ENCODE measurements around the gene RBFA. TPM values are rescaled to one million over a fixed set of nuclear protein-coding genes. Genes with fewer than 3 reads are reported as not detected.
"Not testable (repeated sequence)": the region's sequence is repeated elsewhere in the genome, so short reads cannot be mapped to it uniquely, and the experiment has no call there.

The RBFA gene
- polyA plus RNA-seq, 1 donor: 45.0 TPM

GRCh38 chr18:80026363-80026762, 7.9 kb upstream of the RBFA start:
- DNase-seq: no peak

GRCh38 chr18:80027719-80028118, 6.5 kb upstream of the RBFA start:
- DNase-seq: not testable (repeated sequence)

DNA sequence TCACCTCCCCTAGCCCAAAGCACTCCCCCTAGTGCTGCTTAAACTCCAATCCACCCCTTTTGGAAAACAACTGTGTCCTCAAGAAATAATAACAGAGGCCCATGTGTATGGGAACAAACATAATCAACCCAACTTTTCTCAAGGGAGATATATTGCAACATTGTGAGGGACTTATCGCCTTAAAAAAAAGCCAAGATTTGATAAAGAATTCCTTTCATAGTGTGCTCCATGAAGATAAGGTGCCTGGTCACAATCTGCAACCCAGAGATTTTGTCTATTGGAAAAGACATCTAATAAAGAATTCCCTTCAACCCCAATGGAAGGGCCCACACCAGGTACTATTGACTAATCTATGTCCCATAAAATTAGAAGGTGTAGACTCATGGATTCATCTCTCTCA, 4.5 kb upstream of the RBFA start:
- no peak for DNase-seq

- peak; percentile 28 for DNase-seq
Observed at GRCh38 chr18:80033181-80034067, 810 bp upstream of the RBFA start.

DNA sequence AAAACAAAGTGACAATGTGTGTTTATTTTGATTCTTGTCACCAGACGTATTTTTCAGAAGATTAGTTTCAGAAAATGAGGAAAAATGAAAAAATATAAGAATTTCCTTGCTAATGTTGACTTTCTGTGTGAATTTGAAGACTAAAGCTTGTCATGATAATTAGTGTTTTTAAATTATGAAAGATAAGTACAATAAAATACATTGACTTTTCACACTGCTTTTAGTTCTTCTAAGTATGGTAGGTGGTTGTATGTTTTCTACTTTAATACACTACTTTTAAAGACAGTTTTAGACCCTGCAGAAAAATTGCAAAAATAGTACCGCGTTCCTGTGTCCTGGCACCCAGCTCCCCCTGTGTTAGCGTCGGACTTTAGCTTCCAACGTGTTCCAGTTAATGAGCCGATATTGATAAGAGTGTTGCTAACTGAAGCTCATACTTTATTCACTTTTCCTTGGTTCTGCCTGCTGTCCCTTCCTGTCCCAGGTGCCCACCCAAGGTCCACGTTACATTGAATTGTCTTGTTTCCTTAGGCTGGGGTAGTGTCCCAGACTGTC, 695 bp downstream of the RBFA start:
- no peak for DNase-seq

DNA sequence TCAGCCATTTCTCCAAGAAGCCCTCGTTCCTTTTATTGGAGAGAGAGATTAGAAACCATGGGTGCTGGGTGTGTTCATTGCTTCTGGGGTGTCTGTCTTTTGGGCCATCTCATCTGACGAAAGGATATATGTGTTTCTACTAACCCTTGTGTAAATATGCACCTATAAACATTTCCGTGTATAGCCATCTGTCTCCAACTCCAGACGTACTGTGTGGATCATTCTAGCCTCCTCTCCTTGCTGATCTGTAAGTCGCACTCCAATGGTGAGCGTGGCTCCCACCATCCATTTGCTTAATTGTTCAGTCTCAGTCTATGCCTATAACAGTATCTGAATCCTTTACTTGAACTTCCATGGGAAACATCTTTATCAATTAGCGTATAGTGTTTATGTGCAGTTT, 1.8 kb downstream of the RBFA start:
- no peak for DNase-seq

DNA sequence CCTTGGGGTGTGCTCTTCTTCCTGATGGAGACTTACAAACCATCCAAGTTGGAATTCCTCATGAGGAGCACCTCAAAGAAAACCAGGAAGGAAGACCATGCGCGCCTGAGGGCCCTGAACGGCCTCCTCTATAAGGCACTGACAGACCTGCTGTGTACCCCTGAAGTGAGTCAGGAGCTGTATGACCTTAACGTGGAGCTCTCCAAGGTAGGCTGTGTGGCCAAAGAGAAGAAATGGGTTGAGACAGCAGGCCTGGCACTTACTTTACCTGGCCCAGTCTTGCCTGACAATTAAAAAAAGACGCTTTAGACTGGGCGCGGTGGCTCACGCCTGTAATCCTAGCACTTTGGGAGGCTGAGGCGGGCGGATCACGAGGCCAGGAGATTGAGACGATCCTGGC, 3.1 kb downstream of the RBFA start:
- no peak for DNase-seq

DNA sequence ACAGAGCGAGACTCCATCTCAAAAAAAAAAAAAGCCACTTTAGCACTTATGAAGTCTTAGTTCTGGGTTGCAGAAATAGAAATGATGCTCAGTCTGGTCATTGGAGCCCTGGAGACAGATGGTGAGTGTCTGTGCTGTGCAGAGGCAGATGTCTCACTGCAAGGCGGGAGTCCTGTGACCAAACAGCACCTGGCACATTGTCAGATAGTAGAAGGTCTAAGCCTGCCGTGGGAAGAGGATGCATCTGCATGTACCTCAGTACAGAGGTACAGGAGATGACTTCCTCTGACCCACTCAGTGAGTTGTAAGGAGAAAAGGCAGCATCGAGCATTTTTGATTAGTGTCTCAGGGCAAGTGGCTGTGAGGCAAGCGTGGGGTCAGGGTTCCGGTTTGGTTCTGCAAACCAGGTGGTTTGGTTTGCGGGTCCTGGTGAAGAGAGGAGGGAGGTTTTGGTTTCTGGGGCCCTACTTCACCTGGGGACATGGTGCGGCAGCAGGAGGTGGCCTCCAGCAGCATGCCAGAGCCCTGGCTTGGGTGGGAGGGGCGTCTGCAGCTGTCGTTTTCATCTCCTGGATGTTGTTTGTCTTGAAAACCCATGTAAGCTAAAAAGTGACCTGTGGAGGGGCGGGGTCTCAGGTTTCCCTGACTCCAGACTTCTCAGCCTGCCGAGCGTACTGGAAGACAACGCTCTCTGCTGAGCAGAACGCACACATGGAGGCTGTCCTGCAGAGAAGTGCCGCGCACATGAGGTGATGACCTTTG, 3.8 kb downstream of the RBFA start:
- DNase-seq: no peak

- DNase-seq: no peak
Observed at GRCh38 chr18:80040515-80040914, 6.3 kb downstream of the RBFA start.

GRCh38 chr18:80041424-80041823, 7.2 kb downstream of the RBFA start:
- no peak for DNase-seq

DNA sequence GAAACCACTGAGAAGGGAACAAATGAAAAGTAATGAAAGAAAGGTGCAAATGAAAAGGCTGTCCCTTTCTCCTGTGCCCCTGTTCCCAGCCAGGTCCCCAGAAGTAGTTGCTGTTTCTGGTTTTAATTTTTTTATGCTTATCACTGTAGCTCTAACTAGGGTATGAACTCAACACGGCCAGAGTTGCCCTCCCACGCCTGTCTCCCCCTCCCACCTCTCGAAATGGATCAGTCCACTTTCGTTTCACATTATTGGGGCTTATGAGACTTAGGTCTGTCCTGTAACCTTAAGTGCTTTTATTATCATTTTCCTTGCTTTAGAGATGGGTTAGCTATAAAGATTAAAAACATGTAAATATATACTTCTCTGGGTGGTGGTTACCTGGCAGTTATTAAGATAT, 8.6 kb downstream of the RBFA start:
- no peak for DNase-seq

- DNase-seq: no peak
Observed at GRCh38 chr18:80044072-80044471, 9.8 kb downstream of the RBFA start.

DNA sequence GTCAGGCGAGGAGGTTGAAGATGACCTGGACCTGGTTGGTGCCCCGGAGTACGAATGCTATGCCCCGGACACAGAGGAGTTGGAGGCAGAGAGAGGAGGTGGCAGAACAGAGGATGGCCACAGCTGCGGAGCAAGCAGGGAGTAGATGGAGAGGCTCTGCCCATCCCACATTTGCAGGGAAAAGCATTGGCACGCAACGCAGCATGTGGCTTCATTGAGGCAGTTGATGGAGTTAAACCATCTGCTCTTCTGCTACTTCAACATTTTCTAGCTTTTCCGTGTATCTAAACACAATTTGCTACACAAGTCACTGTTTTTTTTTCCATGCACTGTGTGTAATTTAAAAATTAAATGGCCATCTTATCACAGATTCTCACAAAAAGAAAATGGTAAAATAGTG, 11.8 kb downstream of the RBFA start:
- no peak for DNase-seq

DNA sequence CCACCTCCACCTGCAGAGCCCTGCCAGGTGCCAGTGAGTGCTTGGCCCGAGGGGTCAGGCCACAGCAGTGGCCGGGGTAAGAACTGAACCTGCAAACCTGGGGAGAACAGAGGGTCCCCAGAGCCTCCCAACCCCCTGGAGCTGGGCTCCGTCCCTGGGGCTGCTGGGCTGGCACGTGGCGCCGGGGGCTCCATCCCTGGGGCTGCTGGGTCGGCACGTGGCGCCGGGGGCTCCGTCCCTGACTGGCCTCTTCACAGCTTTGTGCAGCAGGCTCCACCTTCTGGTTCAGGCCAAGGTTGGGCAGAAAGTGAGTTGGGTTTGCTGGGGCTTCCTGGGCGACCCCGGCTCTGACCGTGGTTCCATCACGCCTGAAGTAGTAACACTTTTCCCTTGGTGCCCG, 12.2 kb downstream of the RBFA start:
- DNase-seq: no peak

DNA sequence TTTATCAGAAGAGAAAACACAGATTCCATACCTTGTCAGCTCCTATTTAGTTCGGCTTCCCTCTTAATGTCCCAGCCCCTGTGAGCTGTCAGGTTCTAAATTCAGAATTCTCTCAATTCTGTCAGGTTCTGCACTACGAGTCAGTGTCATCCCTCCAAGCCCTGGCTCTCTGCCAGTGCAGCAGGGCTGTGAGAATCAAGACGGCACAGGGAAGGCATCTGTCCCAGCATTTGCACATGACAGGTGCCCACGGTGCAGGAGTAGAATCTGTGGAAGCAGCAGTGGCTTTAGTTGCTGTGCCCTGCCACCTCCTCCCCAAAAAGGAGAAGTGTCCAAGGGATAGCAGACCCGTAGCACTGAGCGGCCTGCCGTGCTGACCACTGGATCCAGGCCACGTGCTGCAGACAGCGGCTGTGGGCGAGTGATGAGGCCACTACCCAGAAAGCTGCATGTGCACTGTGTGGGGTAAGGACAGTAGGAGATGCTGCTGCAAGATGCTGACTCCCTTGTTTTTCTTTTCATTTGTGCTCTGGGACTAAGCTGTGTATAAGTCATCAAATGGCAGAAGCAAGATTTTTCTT, 12.8 kb downstream of the RBFA start:
- no peak for DNase-seq

GRCh38 chr18:80050797-80051196, 16.6 kb downstream of the RBFA start:
- no peak for DNase-seq

DNA sequence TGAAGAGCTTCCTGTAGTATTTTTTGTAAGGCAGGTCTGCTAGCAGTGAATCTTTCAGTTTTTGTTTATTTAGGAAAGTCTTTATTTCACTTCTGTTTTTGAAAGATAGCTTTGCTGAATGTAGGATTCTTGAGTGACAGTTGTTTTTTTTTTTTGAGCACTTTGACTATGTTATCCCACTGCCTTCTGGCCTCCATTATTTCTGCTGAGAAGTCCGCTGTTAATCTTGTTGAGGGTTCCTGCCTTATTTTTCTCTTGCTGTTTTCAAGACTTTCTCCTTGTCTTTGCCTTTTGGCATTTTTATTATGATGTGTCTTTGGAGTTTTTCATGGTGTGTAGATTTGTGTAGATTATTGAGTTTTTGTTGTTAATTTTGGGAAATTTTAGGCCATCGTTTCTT, 21.9 kb downstream of the RBFA start:
- no peak for DNase-seq

DNA sequence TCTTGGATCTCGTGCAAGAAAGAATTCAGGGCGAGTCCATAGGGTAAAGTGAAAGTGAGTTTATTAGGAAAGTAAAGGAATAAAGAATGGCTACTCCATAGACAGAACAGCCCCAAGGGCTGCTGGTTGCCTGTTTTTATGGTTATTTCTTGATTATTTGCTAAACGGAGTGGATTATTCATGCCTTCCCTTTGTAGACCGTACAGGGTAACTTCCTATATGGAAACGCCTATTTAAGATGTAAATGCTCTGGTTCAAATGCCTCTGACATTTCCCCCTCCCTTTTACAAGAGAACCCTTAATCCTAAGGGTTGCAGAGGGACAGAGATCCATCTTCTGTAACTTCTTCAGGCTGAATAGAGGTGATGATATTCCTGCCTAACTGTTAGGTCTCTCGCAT, 25.7 kb downstream of the RBFA start:
- DNase-seq: no peak

- DNase-seq: no peak
Observed at GRCh38 chr18:80065705-80066104, 31.5 kb downstream of the RBFA start.

- no peak for DNase-seq
Observed at GRCh38 chr18:80067321-80067720, 33.1 kb downstream of the RBFA start.

- no peak for DNase-seq
Observed at GRCh38 chr18:80067897-80068296, 33.7 kb downstream of the RBFA start.

- DNase-seq: no peak
Observed at GRCh38 chr18:80068571-80069272, 34.5 kb downstream of the RBFA start.

All from left kidney (tissue), 2 donors.